ENCODE measurements around the gene PMF1.

Gene PMF1

GRCh38 chr1:156200044-156200443, 12.8 kb upstream of the PMF1 start:
- H3K4me3 ChIP-seq (ENCODE audit: low read depth, low read length): no peak overlapping the region
- no peak for TF ChIP-seq CTCF (IDR thresholded peaks at IDR 0.05; ENCODE audit: low read depth, low read length)
- DNase-seq (ENCODE audit: low read depth, low spot score): no peak
- in situ Hi-C loops (cut with HindIII; ENCODE audit: low sequenced_read_pairs): no loop called here

GRCh38 chr1:156203331-156203730, 9.5 kb upstream of the PMF1 start:
- in situ Hi-C loops (cut with HindIII; ENCODE audit: low sequenced_read_pairs): no loop called here
- H3K4me3 ChIP-seq (ENCODE audit: low read depth, low read length): no peak overlapping the region
- TF ChIP-seq CTCF (IDR thresholded peaks at IDR 0.05; ENCODE audit: low read depth, low read length): no peak
- no peak for DNase-seq (ENCODE audit: low read depth, low spot score)

GRCh38 chr1:156204686-156205085, 8.1 kb upstream of the PMF1 start:
- in situ Hi-C loops (cut with HindIII; ENCODE audit: low sequenced_read_pairs): no loop called here
- TF ChIP-seq CTCF (IDR thresholded peaks at IDR 0.05; ENCODE audit: low read depth, low read length): no peak
- H3K4me3 ChIP-seq (ENCODE audit: low read depth, low read length): no peak overlapping the region
- DNase-seq (ENCODE audit: low read depth, low spot score): no peak

DNA sequence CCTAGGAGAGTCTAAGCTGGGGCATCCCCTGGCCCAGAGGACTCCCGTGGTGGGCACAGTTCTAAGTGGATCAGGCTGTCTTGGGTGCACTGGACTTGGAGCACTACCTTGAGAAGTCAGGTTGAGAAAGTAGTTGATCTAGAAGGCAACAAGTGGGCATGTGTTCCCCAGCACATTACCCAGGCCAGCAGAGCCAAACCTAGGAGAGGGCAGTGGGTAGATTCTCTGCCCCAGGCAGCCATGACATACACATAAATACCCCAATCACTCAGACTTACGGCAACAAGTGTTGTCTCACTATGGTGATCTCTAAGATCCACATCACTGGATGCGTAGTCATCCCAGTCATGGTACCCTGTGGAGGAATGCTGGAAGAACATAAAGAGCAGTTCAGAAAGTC, 1.6 kb upstream of the PMF1 start:
- no peak for DNase-seq (ENCODE audit: low read depth, low spot score)
- in situ Hi-C loops (cut with HindIII; ENCODE audit: low sequenced_read_pairs): no loop called here
- no peak for TF ChIP-seq CTCF (IDR thresholded peaks at IDR 0.05; ENCODE audit: low read depth, low read length)
- H3K4me3 ChIP-seq (ENCODE audit: low read depth, low read length): no peak overlapping the region

DNA sequence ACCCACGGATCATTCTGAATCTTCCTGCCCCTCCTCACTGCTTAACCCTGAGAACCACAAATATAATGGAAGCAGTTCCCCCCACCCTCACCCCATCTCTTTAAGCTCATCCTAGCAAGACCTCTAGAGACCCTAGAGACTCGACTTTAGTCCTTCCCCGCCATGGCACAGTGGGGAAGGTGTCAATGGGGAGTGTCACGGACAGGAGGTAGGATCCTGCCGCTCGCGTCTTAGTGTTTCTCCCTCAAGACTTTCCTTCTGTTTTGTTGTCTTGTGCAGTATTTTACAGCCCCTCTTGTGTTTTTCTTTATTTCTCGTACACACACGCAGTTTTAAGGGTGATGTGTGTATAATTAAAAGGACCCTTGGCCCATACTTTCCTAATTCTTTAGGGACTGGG, 677 bp upstream of the PMF1 start:
- no peak for DNase-seq (ENCODE audit: low read depth, low spot score)
- in situ Hi-C loops (cut with HindIII; ENCODE audit: low sequenced_read_pairs): no loop called here
- TF ChIP-seq CTCF (IDR thresholded peaks at IDR 0.05; ENCODE audit: low read depth, low read length): no peak
- H3K4me3 ChIP-seq (ENCODE audit: low read depth, low read length): peak overlapping the region; percentile 95

DNA sequence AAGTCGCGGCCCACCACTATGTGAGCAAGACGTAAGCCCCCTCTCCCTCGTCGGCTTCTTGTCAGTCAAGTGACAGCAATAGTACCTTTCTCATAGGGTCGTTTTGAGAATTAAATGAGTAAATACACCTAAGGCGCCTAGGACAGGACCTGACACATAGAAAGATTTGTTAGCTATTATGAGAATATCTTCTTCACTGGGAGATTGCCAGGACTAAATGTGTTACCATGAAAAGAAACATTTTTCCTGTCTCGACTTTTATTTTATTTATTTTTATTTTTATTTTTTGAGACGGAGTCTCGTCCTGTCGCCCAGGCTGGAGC, 798 bp downstream of the PMF1 start:
- no peak for TF ChIP-seq CTCF (IDR thresholded peaks at IDR 0.05; ENCODE audit: low read depth, low read length)
- in situ Hi-C loops (cut with HindIII; ENCODE audit: low sequenced_read_pairs): no loop called here
- DNase-seq (ENCODE audit: low read depth, low spot score): no peak
- peak overlapping the region; percentile 95 for H3K4me3 ChIP-seq (ENCODE audit: low read depth, low read length)

All from astrocyte of the spinal cord (primary cell).